ENCODE data around the gene ABCA4. TPM values are rescaled to one million over a fixed set of nuclear protein-coding genes. Genes with fewer than 3 reads are reported as not detected.

The ABCA4 gene
- total RNA-seq, 1 donor from 2014 or later = 6.0 TPM

GRCh38 chr1:94048413-94049164 lies 72.4 kb downstream of the ABCA4 start:
- H3K9me3 Mint-ChIP-seq (ENCODE audit: unreplicated experiment) = peaks cover 10% of the 10 kb centered on the region
- TF ChIP-seq, protein P1, sequence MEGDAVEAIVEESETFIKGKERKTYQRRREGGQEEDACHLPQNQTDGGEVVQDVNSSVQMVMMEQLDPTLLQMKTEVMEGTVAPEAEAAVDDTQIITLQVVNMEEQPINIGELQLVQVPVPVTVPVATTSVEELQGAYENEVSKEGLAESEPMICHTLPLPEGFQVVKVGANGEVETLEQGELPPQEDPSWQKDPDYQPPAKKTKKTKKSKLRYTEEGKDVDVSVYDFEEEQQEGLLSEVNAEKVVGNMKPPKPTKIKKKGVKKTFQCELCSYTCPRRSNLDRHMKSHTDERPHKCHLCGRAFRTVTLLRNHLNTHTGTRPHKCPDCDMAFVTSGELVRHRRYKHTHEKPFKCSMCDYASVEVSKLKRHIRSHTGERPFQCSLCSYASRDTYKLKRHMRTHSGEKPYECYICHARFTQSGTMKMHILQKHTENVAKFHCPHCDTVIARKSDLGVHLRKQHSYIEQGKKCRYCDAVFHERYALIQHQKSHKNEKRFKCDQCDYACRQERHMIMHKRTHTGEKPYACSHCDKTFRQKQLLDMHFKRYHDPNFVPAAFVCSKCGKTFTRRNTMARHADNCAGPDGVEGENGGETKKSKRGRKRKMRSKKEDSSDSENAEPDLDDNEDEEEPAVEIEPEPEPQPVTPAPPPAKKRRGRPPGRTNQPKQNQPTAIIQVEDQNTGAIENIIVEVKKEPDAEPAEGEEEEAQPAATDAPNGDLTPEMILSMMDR (IDR thresholded peaks at IDR 0.05) = no peak
- H3K27ac Mint-ChIP-seq (ENCODE audit: unreplicated experiment) = peak overlapping the region; percentile 97
- H3K4me3 Mint-ChIP-seq (ENCODE audit: unreplicated experiment) = no peak overlapping the region
- no peak for DNase-seq (ENCODE audit: extremely low spot score, unreplicated experiment)
- no peaks in the 10 kb centered on the region for H3K36me3 Mint-ChIP-seq (ENCODE audit: unreplicated experiment)
- peaks cover 69% of the 10 kb centered on the region for H3K4me1 Mint-ChIP-seq (ENCODE audit: unreplicated experiment)
- no peaks in the 10 kb centered on the region for H3K27me3 Mint-ChIP-seq (ENCODE audit: unreplicated experiment)

- no peak overlapping the region for H3K4me3 Mint-ChIP-seq (ENCODE audit: unreplicated experiment)
- H3K36me3 Mint-ChIP-seq (ENCODE audit: unreplicated experiment) = no peaks in the 10 kb centered on the region
- H3K27me3 Mint-ChIP-seq (ENCODE audit: unreplicated experiment) = no peaks in the 10 kb centered on the region
- no peak for DNase-seq (ENCODE audit: extremely low spot score, unreplicated experiment)
- TF ChIP-seq, protein P1 (IDR thresholded peaks at IDR 0.05) = no peak
- peaks cover 10% of the 10 kb centered on the region for H3K9me3 Mint-ChIP-seq (ENCODE audit: unreplicated experiment)
- H3K27ac Mint-ChIP-seq (ENCODE audit: unreplicated experiment) = peak overlapping the region; percentile 97
- H3K4me1 Mint-ChIP-seq (ENCODE audit: unreplicated experiment) = peaks cover 71% of the 10 kb centered on the region
Measured at GRCh38 chr1:94047949-94048348, 73.0 kb downstream of the ABCA4 start.

GRCh38 chr1:94045465-94046056 lies 75.4 kb downstream of the ABCA4 start:
- Mint-ChIP-seq H3K27ac (ENCODE audit: unreplicated experiment) (peak overlapping the region; percentile 97), H3K36me3 (ENCODE audit: unreplicated experiment) (no peaks in the 10 kb centered on the region)
- TF ChIP-seq, protein P1 (IDR thresholded peaks at IDR 0.05) = peak; percentile 85

GRCh38 chr1:94044891-94045290 lies 76.1 kb downstream of the ABCA4 start:
- Mint-ChIP-seq H3K27me3 (ENCODE audit: unreplicated experiment) (no peaks in the 10 kb centered on the region), H3K36me3 (ENCODE audit: unreplicated experiment) (no peaks in the 10 kb centered on the region), H3K4me1 (ENCODE audit: unreplicated experiment) (peaks cover 70% of the 10 kb centered on the region), H3K9me3 (ENCODE audit: unreplicated experiment) (no peaks in the 10 kb centered on the region), H3K27ac (ENCODE audit: unreplicated experiment) (peak overlapping the region; percentile 97), H3K4me3 (ENCODE audit: unreplicated experiment) (no peak overlapping the region)
- DNase-seq (ENCODE audit: extremely low spot score, unreplicated experiment) = no peak
- TF ChIP-seq, protein P1 (IDR thresholded peaks at IDR 0.05) = no peak

More at GRCh38 chr1:94045465-94046056, 75.4 kb downstream of the ABCA4 start:
- peaks cover 69% of the 10 kb centered on the region for H3K4me1 Mint-ChIP-seq (ENCODE audit: unreplicated experiment)
- DNase-seq (ENCODE audit: extremely low spot score, unreplicated experiment) = peak; percentile 96
- H3K27me3 Mint-ChIP-seq (ENCODE audit: unreplicated experiment) = no peaks in the 10 kb centered on the region
- no peaks in the 10 kb centered on the region for H3K9me3 Mint-ChIP-seq (ENCODE audit: unreplicated experiment)
- H3K4me3 Mint-ChIP-seq (ENCODE audit: unreplicated experiment) = peak overlapping the region; percentile 11

DNA sequence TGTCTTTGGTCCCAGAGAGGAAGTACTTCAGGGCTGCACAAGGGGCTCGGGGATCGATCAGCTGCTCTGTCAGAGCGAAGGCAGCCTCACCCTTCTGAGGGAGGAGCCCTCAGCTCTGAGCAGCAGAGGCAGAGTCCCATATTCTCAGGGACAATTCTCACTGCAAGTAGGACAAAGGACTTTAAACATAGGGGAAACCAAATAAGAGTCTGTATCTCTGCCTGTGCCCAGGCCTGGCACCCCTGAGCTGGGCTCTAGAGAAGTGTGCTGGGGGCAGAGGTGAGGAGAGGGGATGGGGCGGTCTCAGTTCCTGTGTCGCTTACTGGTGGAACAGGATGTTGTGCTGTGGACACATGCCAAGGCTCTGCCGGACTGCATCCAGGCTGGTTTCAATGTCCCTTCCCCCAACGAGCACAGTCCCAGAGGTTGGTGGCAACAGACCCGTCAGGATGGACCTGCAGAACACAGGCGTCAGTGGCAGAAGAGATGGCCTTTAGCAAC lies 76.6 kb downstream of the ABCA4 start:
- H3K4me3 Mint-ChIP-seq (ENCODE audit: unreplicated experiment) = no peak overlapping the region
- no peaks in the 10 kb centered on the region for H3K27me3 Mint-ChIP-seq (ENCODE audit: unreplicated experiment)
- peak overlapping the region; percentile 97 for H3K27ac Mint-ChIP-seq (ENCODE audit: unreplicated experiment)
- TF ChIP-seq, protein P1 (IDR thresholded peaks at IDR 0.05) = no peak
- no peaks in the 10 kb centered on the region for H3K9me3 Mint-ChIP-seq (ENCODE audit: unreplicated experiment)
- DNase-seq (ENCODE audit: extremely low spot score, unreplicated experiment) = no peak
- H3K36me3 Mint-ChIP-seq (ENCODE audit: unreplicated experiment) = no peaks in the 10 kb centered on the region
- H3K4me1 Mint-ChIP-seq (ENCODE audit: unreplicated experiment) = peaks cover 72% of the 10 kb centered on the region

Data from osteocyte (in vitro differentiated cells).